OCI-LY1 (cell line): ENCODE measurements around the gene PTH1R.

Source experiments
- H2AFZ ChIP-seq: fragments of 200-600 bp; sonication (generic), shearing (Covaris generic); 2 replicates; pipeline ENCODE4 v1.6.0; 2014; ENCODE audit warnings: antibody characterized with exemption, mild to moderate bottlenecking, low read length
- H3F3A ChIP-seq: fragments of 200-600 bp; sonication (generic), shearing (Covaris generic); 2 replicates; pipeline ENCODE4 v1.6.0; 2014; ENCODE audit warnings: mild to moderate bottlenecking, antibody characterized with exemption, low read length, moderate library complexity; ENCODE audit not compliant: insufficient read depth
- H3K27ac ChIP-seq: fragments of 200-600 bp; sonication (generic); 2 replicates; pipeline ENCODE4 v1.5.1; 2014; ENCODE audit warnings: low read length, mixed run types, mild to moderate bottlenecking, low read depth; ENCODE audit not compliant: poor library complexity, severe bottlenecking
- H3K27me3 ChIP-seq: fragments of 200-600 bp; sonication (generic); 2 replicates; pipeline ENCODE4 v1.6.0; 2014; ENCODE audit warnings: antibody characterized with exemption, mild to moderate bottlenecking, low read length, moderate library complexity; ENCODE audit not compliant: insufficient read depth
- H3K36me3 ChIP-seq: fragments of 200-600 bp; sonication (generic); 2 replicates; pipeline ENCODE4 v1.6.1; 2014; ENCODE audit warnings: mild to moderate bottlenecking, antibody characterized with exemption, low read length, moderate library complexity, mixed read lengths; ENCODE audit not compliant: insufficient read depth
- H3K4me1 ChIP-seq: fragments of 200-600 bp; sonication (generic); 2 replicates; pipeline ENCODE4 v1.5.1; 2014; ENCODE audit warnings: mild to moderate bottlenecking, low read length, moderate library complexity; ENCODE audit not compliant: insufficient read depth, severe bottlenecking
- H3K4me2 ChIP-seq: fragments of 200-600 bp; sonication (generic), shearing (Covaris generic); 2 replicates; pipeline ENCODE4 v1.6.1; 2014; ENCODE audit warnings: low read length
- H3K4me3 ChIP-seq: fragments of 200-600 bp; sonication (generic); 2 replicates; pipeline ENCODE4 v1.5.1; 2014; ENCODE audit warnings: low read length, low read depth, mild to moderate bottlenecking, mixed read lengths; ENCODE audit not compliant: poor library complexity, severe bottlenecking
- H3K79me2 ChIP-seq: fragments of 200-600 bp; shearing (Covaris generic); 2 replicates; pipeline ENCODE4 v1.6.1; 2016; ENCODE audit warnings: mixed run types, low read length, mixed read lengths; ENCODE audit not compliant: insufficient read depth
- H3K9ac ChIP-seq: fragments of 200-600 bp; sonication (generic), shearing (Covaris generic); 2 replicates; pipeline ENCODE4 v1.6.1; 2014; ENCODE audit warnings: mild to moderate bottlenecking, low read length, mixed read lengths
- H3K9me2 ChIP-seq: fragments of 200-600 bp; sonication (generic), shearing (Covaris generic); 2 replicates; pipeline ENCODE4 v1.6.1; 2014; ENCODE audit warnings: low read depth, mild to moderate bottlenecking, low read length, mixed read lengths
- H3K9me3 ChIP-seq: fragments of 200-600 bp; shearing (Covaris generic); 2 replicates; pipeline ENCODE4 v1.6.1; 2014; ENCODE audit warnings: low read length, mixed read lengths
- H4K20me1 ChIP-seq: fragments of 200-600 bp; sonication (generic), shearing (Covaris generic); 2 replicates; pipeline ENCODE4 v1.6.0; 2016; ENCODE audit warnings: mild to moderate bottlenecking, low read length; ENCODE audit not compliant: insufficient read depth
- EZH2 ChIP-seq: fragments of 200-600 bp; sonication (generic), shearing (Covaris generic); IDR thresholded peaks from 2 replicates; pipeline ENCODE4 v1.8.0; 2017; ENCODE audit warnings: borderline replicate concordance, mixed run types, mild to moderate bottlenecking, antibody characterized with exemption, low read length, moderate library complexity, mixed read lengths
- TF ChIP-seq, protein P1 (sequence below): fragments of 200-600 bp; sonication (generic), shearing (Covaris generic); IDR thresholded peaks from 2 replicates; pipeline ENCODE4 v1.5.1; 2017; ENCODE audit warnings: mild to moderate bottlenecking, antibody characterized with exemption, low read length, moderate library complexity, mixed read lengths

PTH1R gene

DNA sequence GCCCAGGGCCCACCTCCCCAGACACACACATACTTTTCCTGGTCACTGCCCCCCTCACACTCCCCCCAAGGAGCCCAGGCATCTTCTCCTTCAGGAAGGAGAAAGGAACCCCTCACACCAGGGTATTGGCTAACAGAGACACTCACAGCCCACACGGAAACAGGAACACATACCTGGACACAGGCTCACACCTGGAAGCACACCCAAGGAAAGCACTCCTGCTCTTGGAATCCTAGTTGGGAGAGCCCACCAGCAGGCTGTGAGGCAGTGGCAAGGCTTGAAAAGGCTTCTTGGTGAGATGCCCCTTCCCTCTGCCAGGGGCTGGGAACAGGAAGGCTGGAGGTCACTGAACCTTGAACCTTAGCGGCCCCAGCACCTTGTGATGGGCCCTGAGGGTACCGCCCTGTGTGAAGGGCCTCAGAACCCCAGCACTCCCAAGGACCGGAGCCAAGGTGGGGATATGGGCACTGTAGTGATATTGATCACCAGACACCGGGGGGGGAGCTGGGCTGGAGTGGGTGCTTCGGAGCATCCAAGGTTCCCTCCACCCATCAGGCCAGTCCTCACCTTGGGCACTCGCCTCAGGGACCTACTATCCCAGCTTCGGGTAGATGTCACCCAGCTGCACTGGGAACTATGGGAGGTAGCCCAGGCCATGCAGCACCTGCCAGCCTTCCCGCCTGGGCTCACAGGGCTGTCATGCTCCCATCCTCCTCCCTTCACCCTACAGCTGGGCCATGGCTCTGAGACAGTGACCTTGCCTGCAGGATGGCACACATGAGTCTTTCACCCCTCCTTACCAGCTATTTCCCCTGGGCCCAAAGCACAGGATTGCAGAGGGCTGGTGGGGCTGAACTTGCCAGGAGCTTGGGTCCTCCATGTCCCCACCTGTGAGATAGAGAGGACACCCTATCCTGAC lies 30.6 kb upstream of the PTH1R start:
- H3K9ac ChIP-seq = peak overlapping the region; percentile 62; the same call in 1 of the 2 replicates

DNA sequence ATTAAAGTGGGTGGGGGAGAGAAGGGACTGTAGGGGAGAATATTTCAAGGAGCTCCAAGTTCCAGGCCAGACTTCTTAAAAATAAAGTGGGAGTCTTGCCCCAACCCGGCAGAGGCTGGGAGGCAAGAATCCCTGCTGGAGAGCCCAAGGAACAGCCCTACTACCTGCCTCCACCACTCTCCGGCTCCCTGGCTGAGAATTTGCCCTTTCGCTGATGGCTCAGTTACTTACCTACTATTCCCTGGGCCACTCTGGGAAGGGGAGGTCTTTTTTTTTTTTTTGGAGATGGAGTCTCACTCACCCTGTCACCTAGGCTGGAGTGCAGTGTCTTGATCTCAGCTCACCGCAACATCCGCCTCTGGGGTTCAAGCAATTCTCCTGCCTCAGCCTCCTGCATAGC lies 29.8 kb upstream of the PTH1R start:
- Histone ChIP-seq H3K27ac (no peak overlapping the region), H4K20me1 (no peaks in the 10 kb centered on the region), H3K9me3 (0 out of 2 replicates have a peak, but pooled peaks cover 3% of the 10 kb centered on the region), H3K4me2 (no peak overlapping the region), H2AFZ (no peak overlapping the region), H3K9ac (no peak overlapping the region), H3K4me1 (peaks cover 13% of the 10 kb centered on the region), H3K9me2 (no peaks in the 10 kb centered on the region), H3F3A (no peaks in the 10 kb centered on the region), H3K4me3 (no peak overlapping the region), H3K79me2 (no peaks in the 10 kb centered on the region), H3K36me3 (no peaks in the 10 kb centered on the region), H3K27me3 (no peaks in the 10 kb centered on the region)
- TF ChIP-seq, protein P1, sequence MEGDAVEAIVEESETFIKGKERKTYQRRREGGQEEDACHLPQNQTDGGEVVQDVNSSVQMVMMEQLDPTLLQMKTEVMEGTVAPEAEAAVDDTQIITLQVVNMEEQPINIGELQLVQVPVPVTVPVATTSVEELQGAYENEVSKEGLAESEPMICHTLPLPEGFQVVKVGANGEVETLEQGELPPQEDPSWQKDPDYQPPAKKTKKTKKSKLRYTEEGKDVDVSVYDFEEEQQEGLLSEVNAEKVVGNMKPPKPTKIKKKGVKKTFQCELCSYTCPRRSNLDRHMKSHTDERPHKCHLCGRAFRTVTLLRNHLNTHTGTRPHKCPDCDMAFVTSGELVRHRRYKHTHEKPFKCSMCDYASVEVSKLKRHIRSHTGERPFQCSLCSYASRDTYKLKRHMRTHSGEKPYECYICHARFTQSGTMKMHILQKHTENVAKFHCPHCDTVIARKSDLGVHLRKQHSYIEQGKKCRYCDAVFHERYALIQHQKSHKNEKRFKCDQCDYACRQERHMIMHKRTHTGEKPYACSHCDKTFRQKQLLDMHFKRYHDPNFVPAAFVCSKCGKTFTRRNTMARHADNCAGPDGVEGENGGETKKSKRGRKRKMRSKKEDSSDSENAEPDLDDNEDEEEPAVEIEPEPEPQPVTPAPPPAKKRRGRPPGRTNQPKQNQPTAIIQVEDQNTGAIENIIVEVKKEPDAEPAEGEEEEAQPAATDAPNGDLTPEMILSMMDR = no peak
- no peak for TF ChIP-seq EZH2

More for the DNA sequence above, 30.6 kb upstream of the PTH1R start:
- H3K36me3 ChIP-seq = no peaks in the 10 kb centered on the region
- no peaks in the 10 kb centered on the region for H4K20me1 ChIP-seq
- H3F3A ChIP-seq = no peaks in the 10 kb centered on the region
- no peak overlapping the region for H2AFZ ChIP-seq
- peaks cover 6% of the 10 kb centered on the region; the same call in 1 of the 2 replicates for H3K9me3 ChIP-seq
- no peak for TF ChIP-seq EZH2
- TF ChIP-seq, protein P1 = no peak
- H3K4me3 ChIP-seq = peak overlapping the region; percentile 60
- no peaks in the 10 kb centered on the region for H3K79me2 ChIP-seq
- peak overlapping the region; percentile 66 for H3K4me2 ChIP-seq
- no peaks in the 10 kb centered on the region for H3K27me3 ChIP-seq
- H3K9me2 ChIP-seq = no peaks in the 10 kb centered on the region
- no peak overlapping the region for H3K27ac ChIP-seq
- H3K4me1 ChIP-seq = peaks cover 13% of the 10 kb centered on the region

DNA sequence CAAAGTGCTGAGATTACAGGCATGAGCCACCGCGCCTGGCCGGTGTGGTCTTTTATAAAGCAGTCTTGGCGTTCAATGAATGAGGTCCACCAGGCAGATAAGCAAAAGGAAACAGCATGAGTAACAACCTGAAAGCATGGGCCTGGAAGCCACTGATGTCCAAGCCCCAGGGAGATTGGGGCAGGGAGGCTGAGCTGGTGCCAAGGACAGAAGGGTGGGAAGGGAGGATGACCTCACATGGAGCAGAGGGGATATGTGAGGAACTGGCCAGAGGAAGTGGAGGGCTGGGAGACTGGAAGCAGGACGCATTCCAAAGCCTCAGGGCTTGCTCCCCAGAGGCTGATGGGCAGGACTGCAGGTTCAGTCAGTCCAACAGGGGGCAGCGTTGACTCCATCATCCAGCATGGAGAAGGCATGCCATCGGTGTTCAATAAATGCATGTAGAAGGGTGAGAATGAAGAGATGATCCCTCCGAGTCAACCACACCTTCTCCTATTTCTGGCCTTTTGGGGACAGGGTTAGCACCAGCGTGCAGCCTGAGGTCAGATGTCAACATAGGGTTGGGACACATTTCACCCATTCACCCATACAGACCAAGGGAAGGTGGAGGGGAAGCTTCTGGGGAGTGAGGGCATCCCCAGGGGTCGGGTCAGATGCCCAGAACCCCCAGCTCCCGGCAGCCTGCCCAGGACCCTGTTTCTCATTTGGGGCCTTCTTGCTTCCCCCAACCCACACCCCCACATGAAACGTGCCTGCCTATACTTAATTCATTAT lies 29.1 kb upstream of the PTH1R start:
- Histone ChIP-seq H3K4me1 (peaks cover 13% of the 10 kb centered on the region), H3K9me2 (no peaks in the 10 kb centered on the region), H3K9ac (no peak overlapping the region), H3F3A (no peaks in the 10 kb centered on the region), H3K9me3 (no peaks in the 10 kb centered on the region), H3K79me2 (no peaks in the 10 kb centered on the region), H3K27ac (no peak overlapping the region), H3K27me3 (no peaks in the 10 kb centered on the region), H3K4me3 (no peak overlapping the region), H3K36me3 (no peaks in the 10 kb centered on the region), H2AFZ (no peak overlapping the region), H4K20me1 (no peaks in the 10 kb centered on the region), H3K4me2 (no peak overlapping the region)
- TF ChIP-seq, protein P1 = peak; percentile 60
- TF ChIP-seq EZH2 = no peak
